Lung (tissue), 12 donors: ENCODE results near the gene DCAKD. TPM values are rescaled to one million over a fixed set of nuclear protein-coding genes. Genes with fewer than 3 reads are reported as not detected.

Experiments used
- ATAC-seq: fragments of 200-7000 bp; cut with Tn5 transposase; one replicate; pipeline ENCODE4 v1.9.1; 2020; ENCODE audit warnings: moderate number of reproducible peaks; ENCODE audit not compliant: insufficient read depth, low FRiP score
- DNase-seq, 3 donors: peaks; one replicate each; pipeline ENCODE4 v3.0.0-alpha.2; 2013 to 2017
- H3K27ac ChIP-seq, 2 donors: one replicate each; pipeline ENCODE4 v1.5.1; 2013; ENCODE audit warnings: mild to moderate bottlenecking in 2 of 2, moderate library complexity in 2 of 2, control low read depth in 1 of 2, inconsistent platforms in 1 of 2, low read depth in 1 of 2, low read length in 1 of 2
- H3K27me3 ChIP-seq, 3 donors: one replicate each; pipeline ENCODE4 v1.5.1; 2013; ENCODE audit warnings: low read length in 2 of 3; ENCODE audit not compliant: control insufficient read depth in 3 of 3, insufficient read depth in 3 of 3
- H3K36me3 ChIP-seq, 4 donors: one replicate each; pipeline ENCODE4 v1.5.1; 2013; ENCODE audit warnings: low read length in 4 of 4, mild to moderate bottlenecking in 1 of 4, moderate library complexity in 1 of 4; ENCODE audit not compliant: control insufficient read depth in 4 of 4, insufficient read depth in 4 of 4
- H3K4me1 ChIP-seq, 5 donors: one replicate each; pipeline ENCODE4 v1.5.1; 2013; ENCODE audit warnings: low read length in 5 of 5, mild to moderate bottlenecking in 2 of 5, moderate library complexity in 1 of 5; ENCODE audit not compliant: control insufficient read depth in 5 of 5, insufficient read depth in 5 of 5
- H3K4me3 ChIP-seq: one replicate; pipeline ENCODE4 v1.5.1; 2013; ENCODE audit warnings: mild to moderate bottlenecking, control low read depth, moderate library complexity
- H3K9ac ChIP-seq, 2 donors: one replicate each; pipeline ENCODE4 v1.5.1; 2013; ENCODE audit warnings: low read length in 2 of 2, control low read depth in 1 of 2; ENCODE audit not compliant: insufficient read depth in 1 of 2
- H3K9me3 ChIP-seq, 4 donors: one replicate each; pipeline ENCODE4 v1.5.1; 2013; ENCODE audit warnings: low read length in 3 of 4, mild to moderate bottlenecking in 1 of 4, moderate library complexity in 1 of 4; ENCODE audit not compliant: control insufficient read depth in 4 of 4, insufficient read depth in 3 of 4
- WGBS, 2 donors: extraction: QIAGEN DNeasy Blood & Tissue Kit; methylation state at CpG; one replicate each; pipeline ENCODE4 v1.1.7; 2013; 5-methylcytosine and 5-hydroxymethylcytosine counted together
- polyA plus RNA-seq, 2 donors: library from polyadenylated mRNA; stranded (reverse); fragments of 200-250 nt; gene quantifications; one replicate each; pipeline ENCODE4 v1.2.1, GENCODE V29; 2013
- total RNA-seq, 2 donors: library from RNA; depleted of rRNA in 1 of 2; stranded (reverse); fragments of >200 nt in 1 of 2; gene quantifications; one replicate each; pipeline ENCODE4 v1.2.1, GENCODE V29; 2014 to 2021
- TF ChIP-seq, protein P1 (sequence below): IDR thresholded peaks from 2 replicates; pipeline ENCODE4 v1.5.1; 2012; ENCODE audit warnings: mild to moderate bottlenecking; ENCODE audit errors: control extremely low read depth, extremely low read depth
- donor health status: control.
- donor health status: control.
- donor health status: Bipolar disorder and iron deficiency.
- donor health status: healthy.
- donor health status: DM: yes; HTN: yes; CAD: no.

DCAKD gene
- total and polyA plus RNA-seq, 4 donors, result 11.8 to 28.8 (median 20.2) TPM

DNA sequence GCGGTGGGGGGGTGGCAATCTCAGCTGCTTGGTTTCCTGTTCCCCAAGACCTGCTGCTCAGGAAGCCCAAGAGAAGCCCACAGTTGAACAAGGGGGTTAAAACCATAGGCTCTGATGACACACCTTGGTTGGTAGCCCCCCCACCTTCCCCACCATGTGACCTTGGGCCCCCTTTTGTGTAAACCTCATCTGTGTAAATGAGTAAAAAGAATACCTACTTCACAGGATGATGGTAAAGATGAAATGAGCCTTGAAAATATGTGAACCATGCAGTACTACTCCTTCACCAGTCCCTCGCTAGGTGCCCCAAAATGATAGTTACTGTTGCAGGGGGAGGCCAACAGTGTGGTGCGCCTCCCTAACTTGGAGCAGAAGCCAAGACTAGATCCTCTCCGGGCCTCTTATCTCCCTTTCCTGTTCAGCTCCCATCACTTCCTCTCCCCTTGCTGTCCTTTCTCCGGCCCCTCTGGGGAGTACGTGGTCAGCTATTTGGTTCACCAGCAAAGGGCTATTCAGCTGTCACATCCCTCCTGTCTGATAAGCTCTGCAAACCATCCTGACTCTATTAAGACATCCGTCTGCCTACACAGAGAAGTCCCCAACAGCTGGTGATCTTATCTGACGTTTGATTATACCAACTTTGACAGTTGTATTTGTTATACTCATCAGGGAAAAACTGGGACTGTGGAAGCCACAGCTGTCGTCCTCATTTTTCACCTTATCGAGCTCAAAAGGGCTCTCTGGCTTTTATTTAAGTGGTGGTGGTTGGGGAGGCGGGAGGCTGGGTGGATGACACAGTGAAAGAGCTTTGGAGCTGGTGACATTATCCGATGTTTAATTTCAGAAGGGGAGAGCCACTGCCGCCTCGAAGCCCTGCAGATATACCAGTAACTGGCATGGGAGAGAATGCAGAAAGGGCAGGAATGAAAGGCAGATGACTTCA is 19.9 kb downstream of the DCAKD start:
- H3K9me3 ChIP-seq, result no peaks in the 10 kb centered on the region
- no peaks in the 10 kb centered on the region for H3K27me3 ChIP-seq
- no peak overlapping the region for H3K4me3 ChIP-seq
- H3K27ac ChIP-seq, result no peak overlapping the region
- DNase-seq (peak; percentile 65 to 80 (median 75)), ATAC-seq (no peak)
- TF ChIP-seq, protein P1, sequence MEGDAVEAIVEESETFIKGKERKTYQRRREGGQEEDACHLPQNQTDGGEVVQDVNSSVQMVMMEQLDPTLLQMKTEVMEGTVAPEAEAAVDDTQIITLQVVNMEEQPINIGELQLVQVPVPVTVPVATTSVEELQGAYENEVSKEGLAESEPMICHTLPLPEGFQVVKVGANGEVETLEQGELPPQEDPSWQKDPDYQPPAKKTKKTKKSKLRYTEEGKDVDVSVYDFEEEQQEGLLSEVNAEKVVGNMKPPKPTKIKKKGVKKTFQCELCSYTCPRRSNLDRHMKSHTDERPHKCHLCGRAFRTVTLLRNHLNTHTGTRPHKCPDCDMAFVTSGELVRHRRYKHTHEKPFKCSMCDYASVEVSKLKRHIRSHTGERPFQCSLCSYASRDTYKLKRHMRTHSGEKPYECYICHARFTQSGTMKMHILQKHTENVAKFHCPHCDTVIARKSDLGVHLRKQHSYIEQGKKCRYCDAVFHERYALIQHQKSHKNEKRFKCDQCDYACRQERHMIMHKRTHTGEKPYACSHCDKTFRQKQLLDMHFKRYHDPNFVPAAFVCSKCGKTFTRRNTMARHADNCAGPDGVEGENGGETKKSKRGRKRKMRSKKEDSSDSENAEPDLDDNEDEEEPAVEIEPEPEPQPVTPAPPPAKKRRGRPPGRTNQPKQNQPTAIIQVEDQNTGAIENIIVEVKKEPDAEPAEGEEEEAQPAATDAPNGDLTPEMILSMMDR, result no peak
- H3K4me1 ChIP-seq, result peaks cover 0 to 25% (median 8%) of the 10 kb centered on the region in 5 donors
- WGBS, 2 donors, result 56 to 67% methylated on average over 14 of the region's 14 CpGs
- no peak overlapping the region for H3K9ac ChIP-seq
- H3K36me3 ChIP-seq, result peaks cover 0 to 34% (median 24%) of the 10 kb centered on the region in 4 donors

- TF ChIP-seq, protein P1, result no peak
- no peaks in the 10 kb centered on the region for H3K9me3 ChIP-seq
- no peak overlapping the region for H3K4me3 ChIP-seq
- WGBS, 2 donors, result 89 to 92% methylated on average over 6 of the region's 6 CpGs
- H3K9ac ChIP-seq, result no peak overlapping the region
- ATAC-seq (no peak), DNase-seq (no peak)
- no peaks in the 10 kb centered on the region for H3K27me3 ChIP-seq
- H3K4me1 ChIP-seq, result peaks cover 0 to 25% (median 8%) of the 10 kb centered on the region in 5 donors
- H3K36me3 ChIP-seq, result peaks cover 0 to 34% (median 24%) of the 10 kb centered on the region in 4 donors
- H3K27ac ChIP-seq, result no peak overlapping the region
Measured at GRCh38 chr17:45030733-45031132, 20.7 kb downstream of the DCAKD start.

DNA sequence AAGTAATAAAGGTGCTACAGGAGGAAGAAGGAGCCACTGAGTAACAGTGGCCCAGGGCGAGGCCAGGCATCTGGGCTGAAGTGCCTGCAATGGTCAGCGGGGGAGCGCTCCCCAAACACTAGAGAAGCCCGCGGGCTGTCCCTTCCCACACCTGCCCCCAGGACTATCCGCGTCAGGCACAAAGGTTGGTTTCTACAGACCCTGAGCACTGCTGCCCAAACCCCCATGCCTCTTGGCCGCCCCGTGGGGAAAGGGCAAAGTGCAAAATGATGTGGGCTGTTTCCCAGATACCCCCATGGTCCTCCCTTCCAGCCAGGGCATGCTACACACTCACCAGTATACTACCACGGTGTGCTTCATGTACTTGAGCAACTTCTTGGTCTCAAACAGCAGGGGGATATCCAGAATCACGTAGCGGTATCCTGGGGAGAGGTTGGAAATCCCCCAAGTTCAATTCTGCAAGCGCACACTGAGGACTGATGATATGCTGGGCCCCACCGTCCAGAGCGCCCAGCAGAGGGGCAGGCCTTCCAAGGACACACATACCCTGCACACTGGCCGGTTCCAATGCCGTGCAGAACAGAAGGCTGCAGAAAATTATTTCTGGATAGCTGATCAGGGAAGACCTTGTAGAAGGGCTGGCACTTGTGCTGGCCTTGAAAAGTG is 21.5 kb downstream of the DCAKD start:
- 88 to 94% methylated on average over 17 of the region's 17 CpGs for WGBS, 2 donors

More for the DNA sequence above, 21.5 kb downstream of the DCAKD start:
- Histone ChIP-seq H3K4me1 (peaks cover 0 to 25% (median 8%) of the 10 kb centered on the region in 5 donors), H3K9ac (no peak overlapping the region), H3K4me3 (no peak overlapping the region), H3K36me3 (peaks cover 0 to 34% (median 25%) of the 10 kb centered on the region in 4 donors), H3K9me3 (no peaks in the 10 kb centered on the region), H3K27me3 (no peaks in the 10 kb centered on the region), H3K27ac (no peak overlapping the region)
- DNase-seq (no peak), ATAC-seq (no peak)
- TF ChIP-seq, protein P1, result no peak
